GM21786 (cell line): Measurements from ENCODE around the gene SH2B3.
"Not testable (repeated sequence)": the region's sequence is repeated elsewhere in the genome, so short reads cannot be mapped to it uniquely, and the experiment has no call there.

ENCODE experiments used
- ATAC-seq: cut with Tn5 transposase; IDR thresholded peaks from one replicate; pipeline ENCODE4 v1.9.1; 2021; ENCODE audit not compliant: unreplicated experiment

The SH2B3 gene

DNA sequence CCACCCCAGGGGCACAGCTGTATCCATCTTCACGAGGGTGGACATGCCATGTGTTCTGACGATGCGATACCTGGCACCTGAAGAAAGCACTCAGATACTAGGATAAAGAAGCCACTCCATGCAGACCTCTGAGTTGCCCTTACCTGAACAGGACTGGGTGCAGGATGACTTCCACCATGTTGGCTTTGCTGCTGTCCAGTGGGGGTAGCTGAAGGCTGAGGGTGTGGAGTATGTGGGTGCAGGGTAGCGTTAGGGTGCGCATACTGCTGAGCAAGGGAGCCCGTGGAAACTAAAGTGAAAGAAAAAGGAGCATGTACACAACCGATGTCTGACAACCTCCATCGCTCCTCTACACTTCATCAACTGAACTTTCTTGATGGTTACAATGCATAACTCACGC lies 51.3 kb downstream of the SH2B3 start:
- no peak for ATAC-seq

DNA sequence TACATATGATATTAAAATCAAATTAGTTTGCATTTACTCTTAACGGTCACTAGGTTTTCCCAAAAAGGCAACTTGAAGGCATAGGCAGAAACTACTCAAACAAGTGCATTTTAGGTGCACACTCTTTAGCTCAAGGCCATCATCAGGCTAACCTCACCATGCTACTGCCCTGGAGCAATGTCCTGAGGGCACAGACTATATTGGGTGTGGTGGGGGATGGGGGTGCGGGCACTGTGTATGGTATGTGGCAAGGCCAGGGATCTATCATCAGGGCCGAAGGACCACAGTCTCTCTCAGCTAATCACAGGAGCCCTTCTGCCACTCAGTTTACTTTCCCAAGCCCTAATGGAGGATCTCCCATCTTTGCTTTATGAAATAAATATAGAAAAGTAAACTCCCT lies 51.9 kb downstream of the SH2B3 start:
- ATAC-seq: no peak

DNA sequence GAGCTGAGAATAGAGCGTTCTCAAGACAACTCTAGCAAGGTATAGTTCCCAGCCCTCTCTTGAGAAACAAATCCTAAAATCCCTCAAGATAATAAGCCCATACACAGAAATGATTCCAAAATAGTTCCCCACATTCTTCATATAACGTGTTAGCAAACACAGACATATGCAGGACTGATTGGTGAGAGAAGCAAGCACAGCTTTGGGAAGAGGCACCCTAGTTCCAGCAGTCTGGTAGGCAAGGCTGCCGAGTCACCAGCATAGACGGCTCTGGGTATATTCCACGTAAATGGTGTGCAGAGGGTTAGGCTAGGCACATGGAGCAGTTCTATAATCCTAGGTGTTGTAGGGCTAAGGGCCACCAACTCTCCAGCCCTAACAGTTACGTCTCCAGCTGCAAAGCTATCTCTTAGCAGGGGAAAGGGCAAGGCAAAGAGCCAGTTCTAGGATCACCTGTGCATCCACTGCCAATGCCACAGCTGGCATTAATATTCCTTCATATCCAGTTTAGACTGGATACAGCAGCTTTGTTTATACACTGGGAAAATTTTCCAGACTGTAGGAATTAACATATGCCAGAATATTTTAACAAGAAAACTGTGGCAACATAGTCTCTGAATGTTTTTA lies 52.9 kb downstream of the SH2B3 start:
- ATAC-seq: no peak

DNA sequence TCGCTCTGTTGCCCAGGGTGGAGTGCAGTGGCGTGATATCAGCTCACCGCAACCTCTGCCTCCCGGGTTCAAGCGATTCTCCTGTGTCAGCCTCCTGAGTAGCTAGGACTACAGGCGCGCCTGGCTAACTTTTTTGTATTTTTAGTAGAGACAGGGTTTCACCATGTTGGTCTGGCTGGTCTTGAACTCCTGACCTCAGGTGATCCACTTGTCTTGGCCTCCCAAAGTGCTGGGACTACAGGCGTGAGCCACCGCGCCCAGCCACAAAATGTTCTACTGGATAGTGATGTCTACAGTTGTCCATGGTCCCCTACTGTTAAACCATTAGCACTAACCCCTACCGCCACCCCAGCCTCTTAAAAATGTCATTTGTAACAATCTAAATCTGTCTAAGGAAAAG lies 54.4 kb downstream of the SH2B3 start:
- not testable (repeated sequence) for ATAC-seq

DNA sequence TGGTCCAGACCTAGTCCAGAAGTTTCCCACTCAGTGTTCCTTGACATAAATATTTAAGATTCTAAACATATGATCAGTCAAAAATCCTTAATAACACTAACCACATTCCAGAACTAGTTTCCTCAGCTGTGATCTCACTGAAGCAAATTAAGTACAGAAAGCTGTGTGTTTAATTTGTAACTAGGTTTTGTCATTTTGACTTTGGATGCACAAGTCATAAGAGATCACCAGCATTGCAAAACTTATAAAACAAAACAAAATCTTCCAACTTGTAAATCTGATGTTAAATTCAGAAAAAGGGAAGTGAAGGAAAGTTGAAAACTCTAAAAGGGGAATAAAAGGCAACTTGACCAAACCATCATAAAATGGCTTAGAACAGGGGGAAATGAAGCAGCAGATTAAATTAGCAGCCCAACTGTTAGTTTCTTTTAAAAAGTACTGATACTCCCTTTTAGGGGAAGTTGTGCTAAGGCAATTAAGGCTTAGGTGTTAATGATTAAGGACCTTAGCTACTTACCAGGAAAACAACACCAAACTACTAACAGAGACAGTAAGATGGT lies 56.6 kb downstream of the SH2B3 start:
- peak; percentile 50 for ATAC-seq

DNA sequence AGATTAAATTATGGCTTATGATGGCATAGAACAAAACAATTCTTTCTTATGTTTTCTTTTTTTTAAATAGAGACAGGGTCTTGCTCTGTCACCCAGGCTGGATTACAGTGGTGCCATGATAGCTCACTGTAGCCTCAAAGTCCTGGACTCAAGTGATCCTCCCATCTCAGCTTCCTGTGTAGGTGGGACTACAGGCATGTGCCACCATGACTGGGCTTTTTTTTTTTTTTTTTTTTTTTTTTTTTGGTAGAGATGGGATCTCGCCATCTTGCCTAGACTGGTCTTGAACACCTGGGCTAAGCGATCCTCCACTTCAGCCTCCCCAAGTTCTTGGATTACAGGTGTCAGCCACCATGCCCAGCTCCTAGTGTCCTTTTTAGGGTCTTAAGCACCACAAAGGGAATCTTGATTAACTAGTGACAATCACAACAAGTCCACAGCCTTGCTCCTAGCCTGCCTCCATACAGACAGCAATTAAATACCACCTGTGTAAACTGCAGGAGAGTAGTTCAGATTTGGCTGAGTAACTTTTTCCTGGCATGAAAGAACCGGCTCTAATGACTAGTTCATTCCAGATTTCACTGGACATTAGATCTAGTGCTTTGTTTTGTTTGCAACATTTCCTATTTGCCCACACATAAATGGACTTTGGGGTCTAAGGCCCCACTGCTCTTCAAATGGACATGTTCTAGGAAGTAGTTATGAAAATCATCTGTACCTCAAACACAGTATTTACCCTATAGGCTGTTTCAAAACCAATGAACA lies 61.6 kb downstream of the SH2B3 start:
- no peak for ATAC-seq

DNA sequence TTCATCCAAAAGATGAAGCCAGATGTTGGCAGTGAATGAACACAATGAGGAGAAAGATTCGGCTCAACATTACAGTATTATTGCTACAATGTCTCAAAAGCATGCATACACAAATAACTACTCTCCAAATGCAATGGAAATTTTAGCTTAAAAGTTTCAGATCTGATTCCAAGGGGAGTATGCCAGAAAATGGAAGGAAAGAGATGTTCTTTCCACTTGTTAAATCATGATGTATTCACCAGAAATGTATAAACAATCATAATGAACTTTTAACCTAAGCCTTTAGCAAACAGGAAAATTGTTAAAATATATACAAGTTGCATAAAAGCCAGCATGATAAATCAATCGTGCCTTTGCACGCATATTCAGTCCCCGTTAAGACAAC lies 62.1 kb downstream of the SH2B3 start:
- no peak for ATAC-seq

DNA sequence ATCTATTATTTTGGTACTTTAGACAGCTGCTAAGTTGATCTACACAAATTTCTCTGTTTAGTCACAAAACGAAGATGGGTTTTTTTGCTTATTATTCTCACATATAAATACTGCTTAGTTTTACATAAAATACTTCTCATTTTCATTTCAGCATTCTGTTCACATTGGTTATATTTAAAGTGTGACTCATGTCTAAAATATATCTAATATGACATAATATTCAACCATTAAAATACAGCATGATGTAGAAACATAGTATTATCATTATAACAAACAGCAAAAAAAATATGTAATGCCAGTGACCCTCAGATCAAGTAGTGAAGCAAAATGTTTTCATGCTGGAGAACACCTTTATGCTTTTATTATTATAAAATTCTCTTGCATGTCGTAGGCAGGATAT lies 63.7 kb downstream of the SH2B3 start:
- no peak for ATAC-seq

DNA sequence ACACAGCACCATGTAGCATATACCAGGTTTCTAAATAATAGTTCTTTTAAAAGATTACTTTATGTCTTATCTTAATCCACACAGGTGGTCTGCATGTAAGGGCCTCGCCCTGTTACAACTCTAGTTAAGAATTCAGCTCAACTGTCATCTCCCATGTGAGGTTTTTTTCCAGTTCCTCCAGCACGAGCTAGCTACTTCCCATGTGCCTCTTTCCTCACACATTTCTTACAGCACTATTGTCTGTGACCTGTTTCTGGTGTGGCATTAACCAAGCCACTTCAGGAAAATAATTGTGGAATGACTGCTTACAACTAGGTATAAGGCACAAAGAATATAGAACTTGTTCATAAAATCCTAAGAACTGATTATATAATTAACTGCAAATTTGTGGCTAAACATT lies 65.5 kb downstream of the SH2B3 start:
- ATAC-seq: no peak

DNA sequence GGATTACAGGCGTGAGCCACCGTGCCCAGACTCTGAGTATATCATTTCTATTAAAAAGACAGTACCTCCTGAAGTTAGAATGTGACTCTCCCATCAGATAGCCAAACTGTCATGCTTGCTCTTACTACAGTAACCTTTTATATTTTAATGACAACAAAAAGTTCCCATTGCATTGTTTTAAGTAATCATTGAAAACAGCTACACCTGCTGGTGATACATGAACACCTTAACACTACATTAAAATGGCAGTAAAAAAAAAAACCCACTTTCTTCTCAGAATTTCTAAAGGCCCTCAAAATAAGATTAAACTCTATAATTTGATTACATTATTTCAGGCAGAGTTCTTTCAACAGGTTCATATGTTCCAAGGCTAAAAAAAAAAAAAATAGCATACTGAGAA lies 76.7 kb downstream of the SH2B3 start:
- ATAC-seq: no peak

DNA sequence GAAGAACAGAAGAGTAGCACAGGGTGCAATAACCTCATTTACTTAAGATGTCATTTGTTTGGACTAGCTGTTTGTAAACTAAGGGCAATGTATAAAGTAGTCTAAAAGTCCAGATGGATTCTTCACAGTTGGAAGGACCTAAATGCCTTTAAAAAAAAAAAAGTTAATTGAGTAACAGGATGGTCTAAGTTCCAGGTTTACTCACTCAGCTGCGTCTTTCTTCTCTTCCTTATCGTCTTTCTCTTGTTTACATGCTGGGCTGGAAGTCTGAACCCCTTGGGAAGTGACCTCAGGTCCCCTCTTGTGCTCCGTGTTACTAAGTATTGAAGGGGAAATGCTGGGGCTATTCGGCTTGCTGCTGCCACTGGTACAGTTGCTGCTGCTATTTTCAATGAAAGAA lies 82.5 kb downstream of the SH2B3 start:
- ATAC-seq: no peak

DNA sequence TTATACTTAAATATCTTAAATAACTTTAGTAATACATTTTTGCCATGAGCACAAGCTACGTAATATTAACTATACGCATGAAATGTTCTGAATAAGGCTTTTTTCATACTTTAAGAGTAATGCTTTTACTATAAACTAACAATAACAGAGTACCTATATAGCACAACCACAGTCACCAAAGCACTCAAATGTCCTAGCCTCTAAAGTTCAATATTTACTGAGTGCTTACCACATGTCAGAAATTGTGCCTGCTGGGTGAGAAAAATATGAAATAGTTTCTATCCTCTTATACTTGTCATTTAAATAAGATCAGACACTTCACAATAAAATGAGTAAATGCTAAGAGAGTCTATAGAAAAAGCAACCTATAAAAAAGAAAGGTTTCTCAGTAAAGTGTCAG lies 83.1 kb downstream of the SH2B3 start:
- ATAC-seq: no peak

DNA sequence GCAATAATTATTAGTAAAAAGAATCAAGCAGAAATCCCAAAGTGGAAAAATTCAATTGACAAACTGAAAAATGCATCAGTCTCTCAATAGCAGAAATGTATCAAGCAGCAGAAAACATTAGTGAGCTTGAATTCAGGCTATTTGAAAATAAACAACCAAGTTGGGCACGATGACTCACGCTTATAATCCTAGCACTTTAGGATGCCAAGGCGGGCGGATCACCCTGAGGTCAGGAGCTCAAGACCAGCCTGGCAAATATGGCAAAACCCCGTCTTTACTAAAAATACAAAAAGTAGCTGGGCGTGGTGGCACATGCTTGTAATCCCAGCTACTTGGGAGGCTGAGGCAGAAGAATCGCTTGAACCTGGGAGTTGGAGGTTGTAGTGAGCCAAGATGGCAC lies 87.3 kb downstream of the SH2B3 start:
- ATAC-seq: not testable (repeated sequence)

DNA sequence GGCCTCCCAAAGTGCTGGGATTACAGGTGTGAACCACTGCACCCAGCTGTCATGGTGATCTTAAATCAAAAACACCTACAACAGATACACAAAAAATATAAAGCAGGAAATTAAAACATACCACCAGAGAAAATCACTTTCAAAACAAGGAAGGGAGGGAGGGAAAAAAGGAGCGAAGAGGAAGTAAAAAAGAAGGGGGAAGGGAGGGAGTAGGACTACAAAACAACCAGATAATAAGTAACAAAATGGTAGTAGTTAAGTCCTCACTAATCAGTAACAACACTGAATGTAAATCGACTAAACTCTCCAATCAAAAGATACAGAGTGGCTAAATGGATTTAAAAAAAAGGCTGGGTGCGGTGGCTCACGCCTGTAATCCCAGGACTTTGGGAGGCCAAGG lies 89.0 kb downstream of the SH2B3 start:
- no peak for ATAC-seq
